MM.1S (cell line): ENCODE measurements around the gene GOT1.

Experiments used
- CTCF ChIP-seq: fragments of 300-600 bp; sonication (generic); IDR thresholded peaks from 2 replicates; pipeline ENCODE4 v1.5.1; 2016; ENCODE audit warnings: antibody characterized with exemption, low read length, mixed read lengths
- EZH2 ChIP-seq: fragments of 300-600 bp; sonication (generic); optimal IDR thresholded peaks from 2 replicates; pipeline ENCODE3; 2017; ENCODE audit warnings: low read depth, mild to moderate bottlenecking, antibody characterized with exemption, low read length, mixed read lengths

GRCh38 chr10:99424656-99425055 lies 5.8 kb downstream of the GOT1 start:
- TF ChIP-seq CTCF (no peak), EZH2 (no peak)
